HepG2 (cell line): ENCODE results near the gene MED25. TPM values are rescaled to one million over a fixed set of nuclear protein-coding genes. Genes with fewer than 3 reads are reported as not detected.

Experiments
- ATAC-seq: fragments of 200-7000 bp; cut with Tn5 transposase; 3 replicates; pipeline ENCODE4 v1.9.1; 2020; ENCODE audit warnings: mild to moderate bottlenecking, moderate library complexity
- BruUV-seq: library from RNA; stranded (reverse); fragments of 400-500 nt; replicated peaks from 2 replicates; lab custom pipeline; 2021; lab: Mats Ljungman, UMichigan
- CTCF ChIA-PET: fragments of 300-600 bp; formaldehyde crosslinking; extraction: SDS; loops from one replicate; lab custom pipeline; 2021; ENCODE audit warnings: low total read pairs, inconsistent platforms, low intra/inter-chr PET ratio; lab: Yijun Ruan, JAX
- POLR2A ChIA-PET: fragments of 350-600 bp; sonication (Branson Sonifier 250); formaldehyde crosslinking; loops from one replicate; lab custom pipeline; 2020; ENCODE audit warnings: antibody characterized with exemption, inconsistent platforms; lab: Yijun Ruan, JAX
- DNase-seq: peaks from one replicate; pipeline ENCODE4 v3.0.0-alpha.2; 2015; ENCODE audit warnings: low spot score
- FAIRE-seq: peaks from 3 replicates; lab custom pipeline; 2011; peaks lifted over from hg19 to GRCh38; lab: Jason Lieb, UNC
- H2AFZ ChIP-seq: one replicate; pipeline ENCODE4 v1.6.1; 2011; ENCODE audit warnings: low read length, inconsistent platforms
- H3K27ac ChIP-seq: fragments of 300-600 bp; 3 replicates; pipeline ENCODE4 v1.8.0; 2011; ENCODE audit warnings: mixed run types, mild to moderate bottlenecking, mixed read lengths, low read length, inconsistent platforms; ENCODE audit not compliant: insufficient read depth; ENCODE audit errors: extremely low read length
- H3K27me3 ChIP-seq, 2 experiments: fragments of 200-600 bp in 1 of 2; 2 replicates in 1 of 2; 3 replicates in 1 of 2; pipeline versions ENCODE4 v1.6.0 to v1.8.0; 2011; ENCODE audit warnings: low read length in 2 of 2, mild to moderate bottlenecking in 2 of 2, moderate library complexity in 2 of 2, inconsistent platforms in 1 of 2; ENCODE audit not compliant: insufficient read depth in 2 of 2, control insufficient read depth in 1 of 2
- H3K36me3 ChIP-seq, 2 experiments: fragments of 200-600 bp in 1 of 2; replicated peaks in 1 of 2; 2 replicates in 1 of 2; 3 replicates in 1 of 2; pipeline versions ENCODE4 v1.5.1 to v1.8.0; 2011; ENCODE audit warnings: low read length in 2 of 2, inconsistent platforms in 1 of 2; ENCODE audit not compliant: insufficient read depth in 2 of 2, control insufficient read depth in 1 of 2
- H3K4me1 ChIP-seq: 2 replicates; pipeline ENCODE4 v1.5.1; 2012; ENCODE audit warnings: low read length, inconsistent platforms; ENCODE audit not compliant: insufficient read depth
- H3K4me2 ChIP-seq: 2 replicates; pipeline ENCODE4 v1.6.0; 2011; ENCODE audit warnings: low read depth, low read length, inconsistent platforms
- H3K4me3 ChIP-seq, 3 experiments: fragments of 200-600 bp in 1 of 3; sonication (generic), shearing (Covaris generic) in 1 of 3; replicated peaks in 1 of 3; 2 replicates each; pipeline ENCODE4 v1.5.1; 2011 to 2016; ENCODE audit warnings: low read length in 3 of 3, inconsistent platforms in 2 of 3, low read depth in 2 of 3, mild to moderate bottlenecking in 2 of 3, control low read depth in 1 of 3, mixed read lengths in 1 of 3; ENCODE audit not compliant: insufficient read depth in 1 of 3
- H3K79me2 ChIP-seq: one replicate; pipeline ENCODE4 v1.6.1; 2011; ENCODE audit warnings: low read length, inconsistent platforms; ENCODE audit not compliant: insufficient read depth
- H3K9ac ChIP-seq: 2 replicates; pipeline ENCODE4 v1.6.0; 2011; ENCODE audit warnings: mild to moderate bottlenecking, low read depth, low read length, inconsistent platforms; ENCODE audit not compliant: insufficient read depth
- H3K9me3 ChIP-seq: 2 replicates; pipeline ENCODE4 v1.5.1; 2012; ENCODE audit warnings: mild to moderate bottlenecking, low read length
- H4K20me1 ChIP-seq: 2 replicates; pipeline ENCODE4 v1.6.0; 2011; ENCODE audit warnings: inconsistent platforms, mild to moderate bottlenecking, low read length, moderate library complexity; ENCODE audit not compliant: insufficient read depth
- ELF3 ChIP-seq: IDR thresholded peaks from 2 replicates; pipeline ENCODE4 v1.6.1; 2016; ENCODE audit warnings: missing genetic modification reagents, missing compliant biosample characterization
- MTF1 ChIP-seq: sonication (generic); formaldehyde crosslinking; IDR thresholded peaks from 2 replicates; pipeline ENCODE4 v1.5.0; 2020; ENCODE audit warnings: missing genetic modification reagents
- SRSF1 ChIP-seq: fragments of 200-400 bp; formaldehyde crosslinking; optimal IDR thresholded peaks from 2 replicates; pipeline ENCODE3; 2017; ENCODE audit warnings: mild to moderate bottlenecking, low read depth, low read length, moderate library complexity
- ZNF724P ChIP-seq: sonication (generic); formaldehyde crosslinking; IDR thresholded peaks from 2 replicates; pipeline ENCODE4 v1.8.0; 2022; ENCODE audit warnings: missing genetic modification reagents, borderline replicate concordance
- WGBS: methylation state at CpG from one replicate; pipeline ENCODE4 v1.1.6; 2017; ENCODE audit warnings: low lambda C conversion rate; 5-methylcytosine and 5-hydroxymethylcytosine counted together
- in situ Hi-C: cut with HindIII; loops from 2 replicates; pipeline ENCODE4 v1.10.0; 2017; ENCODE audit warnings: low pct_unique_long_range_greater_than_20kb; ENCODE audit not compliant: extremely low pct_ligation_motif_present
- intact Hi-C: fragments of 100-400 bp; cut with micrococcal nuclease; formaldehyde crosslinking; loops from one replicate; pipeline ENCODE4 v1.10.0; 2022; ENCODE audit not compliant: unreplicated experiment
- polyA plus RNA-seq, 8 experiments: library from polyadenylated mRNA; depleted of rRNA in 3 of 8; stranded (reverse) in 7 of 8; unstranded in 1 of 8; fragments of >200 nt; fragmentation: Illumina TruSeq in 4 of 8; extraction: Trizol in 4 of 8; gene quantifications; 2 replicates each; pipeline versions ENCODE4 v1.2.1 to v1.2.3, GENCODE V29; 2011 to 2016; ENCODE audit warnings: low read depth in 4 of 8, missing spikeins in 1 of 8, mixed read lengths in 1 of 8; ENCODE audit not compliant: insufficient read depth in 1 of 8
- total RNA-seq, 5 experiments: library from RNA; depleted of rRNA; stranded (reverse); fragments of >200 nt; fragmentation: Illumina TruSeq; extraction: Trizol; gene quantifications; 2 replicates each; pipeline ENCODE4 v1.2.3, GENCODE V29; 2016; ENCODE audit warnings: low read depth in 1 of 5
- TF ChIP-seq, protein P1 (sequence below): sonication (generic); formaldehyde crosslinking; IDR thresholded peaks from 2 replicates; pipeline ENCODE4 v1.4.0; 2020; ENCODE audit warnings: missing genetic modification reagents
- TF ChIP-seq, protein P2 (sequence below): sonication (generic); formaldehyde crosslinking; IDR thresholded peaks from 2 replicates; pipeline ENCODE4 v1.4.0; 2020; ENCODE audit warnings: mild to moderate bottlenecking, low read depth, missing genetic modification reagents
- TF ChIP-seq, protein P3 (sequence below): sonication (generic); formaldehyde crosslinking; IDR thresholded peaks from 2 replicates; pipeline ENCODE4 v1.4.0; 2020; ENCODE audit warnings: missing genetic modification reagents

Gene MED25
- total and polyA plus RNA-seq, 2 of the 13 experiments (the other 11 are each of a cell fraction or from before 2014, with no cell fraction given) = 11.1 to 15.1 TPM

GRCh38 chr19:49851456-49852259 is 33.6 kb downstream of the MED25 start (continued):
- TF ChIP-seq, protein P1, sequence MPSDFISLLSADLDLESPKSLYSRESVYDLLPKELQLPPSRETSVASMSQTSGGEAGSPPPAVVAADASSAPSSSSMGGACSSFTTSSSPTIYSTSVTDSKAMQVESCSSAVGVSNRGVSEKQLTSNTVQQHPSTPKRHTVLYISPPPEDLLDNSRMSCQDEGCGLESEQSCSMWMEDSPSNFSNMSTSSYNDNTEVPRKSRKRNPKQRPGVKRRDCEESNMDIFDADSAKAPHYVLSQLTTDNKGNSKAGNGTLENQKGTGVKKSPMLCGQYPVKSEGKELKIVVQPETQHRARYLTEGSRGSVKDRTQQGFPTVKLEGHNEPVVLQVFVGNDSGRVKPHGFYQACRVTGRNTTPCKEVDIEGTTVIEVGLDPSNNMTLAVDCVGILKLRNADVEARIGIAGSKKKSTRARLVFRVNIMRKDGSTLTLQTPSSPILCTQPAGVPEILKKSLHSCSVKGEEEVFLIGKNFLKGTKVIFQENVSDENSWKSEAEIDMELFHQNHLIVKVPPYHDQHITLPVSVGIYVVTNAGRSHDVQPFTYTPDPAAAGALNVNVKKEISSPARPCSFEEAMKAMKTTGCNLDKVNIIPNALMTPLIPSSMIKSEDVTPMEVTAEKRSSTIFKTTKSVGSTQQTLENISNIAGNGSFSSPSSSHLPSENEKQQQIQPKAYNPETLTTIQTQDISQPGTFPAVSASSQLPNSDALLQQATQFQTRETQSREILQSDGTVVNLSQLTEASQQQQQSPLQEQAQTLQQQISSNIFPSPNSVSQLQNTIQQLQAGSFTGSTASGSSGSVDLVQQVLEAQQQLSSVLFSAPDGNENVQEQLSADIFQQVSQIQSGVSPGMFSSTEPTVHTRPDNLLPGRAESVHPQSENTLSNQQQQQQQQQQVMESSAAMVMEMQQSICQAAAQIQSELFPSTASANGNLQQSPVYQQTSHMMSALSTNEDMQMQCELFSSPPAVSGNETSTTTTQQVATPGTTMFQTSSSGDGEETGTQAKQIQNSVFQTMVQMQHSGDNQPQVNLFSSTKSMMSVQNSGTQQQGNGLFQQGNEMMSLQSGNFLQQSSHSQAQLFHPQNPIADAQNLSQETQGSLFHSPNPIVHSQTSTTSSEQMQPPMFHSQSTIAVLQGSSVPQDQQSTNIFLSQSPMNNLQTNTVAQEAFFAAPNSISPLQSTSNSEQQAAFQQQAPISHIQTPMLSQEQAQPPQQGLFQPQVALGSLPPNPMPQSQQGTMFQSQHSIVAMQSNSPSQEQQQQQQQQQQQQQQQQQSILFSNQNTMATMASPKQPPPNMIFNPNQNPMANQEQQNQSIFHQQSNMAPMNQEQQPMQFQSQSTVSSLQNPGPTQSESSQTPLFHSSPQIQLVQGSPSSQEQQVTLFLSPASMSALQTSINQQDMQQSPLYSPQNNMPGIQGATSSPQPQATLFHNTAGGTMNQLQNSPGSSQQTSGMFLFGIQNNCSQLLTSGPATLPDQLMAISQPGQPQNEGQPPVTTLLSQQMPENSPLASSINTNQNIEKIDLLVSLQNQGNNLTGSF (CRISPR knock-in tag) = 0 out of 2 replicates have a peak, but pooled peaks have one; percentile 31
- TF ChIP-seq, all 625 proteins: peak for 19

DNA sequence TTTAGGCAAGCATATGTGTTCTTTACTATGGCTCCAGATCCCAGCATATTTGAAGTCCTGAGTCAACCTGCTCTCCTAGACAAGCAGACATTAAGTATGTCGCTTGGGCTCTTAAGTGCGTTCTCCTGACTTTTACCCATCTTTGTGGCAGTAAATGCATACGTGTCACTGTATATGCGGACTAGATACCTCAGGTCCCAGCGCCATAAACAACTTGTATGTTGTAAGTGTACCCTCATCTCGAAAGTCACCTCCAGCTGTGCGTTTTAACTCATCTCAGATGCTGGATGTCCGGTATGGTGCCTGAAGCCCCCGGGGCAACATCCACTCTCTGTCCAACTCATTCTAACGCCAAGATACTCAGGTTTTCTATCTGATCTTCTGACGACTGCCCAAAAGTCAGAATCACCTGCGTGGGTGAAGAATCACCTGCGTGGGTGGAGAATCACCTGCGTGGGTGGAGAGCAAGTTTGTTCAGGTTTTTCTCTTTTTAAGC is 34.6 kb downstream of the MED25 start:
- peaks cover 25 to 36% of the 10 kb centered on the region in 2 experiments; a peak in 4 of 5 replicates for H3K36me3 ChIP-seq
- TSS peak; percentile 70 for BruUV-seq
- H3K27ac ChIP-seq = no peak overlapping the region
- H4K20me1 ChIP-seq = peaks cover 23% of the 10 kb centered on the region
- DNase-seq (no peak), FAIRE-seq (peak; percentile 4), ATAC-seq (no peak)
- no peaks in the 10 kb centered on the region; a peak in 1 of 5 replicates for H3K27me3 ChIP-seq
- ChIA-PET POLR2A (interaction anchor here (0.6 to 3.1 kb wide), 3 partner anchors 9 to 17 kb away, joined by 3 to 29 read pairs (median 24); no protein-coding TSS in a partner anchor), CTCF (no interaction called here)
- TF ChIP-seq, protein P2, sequence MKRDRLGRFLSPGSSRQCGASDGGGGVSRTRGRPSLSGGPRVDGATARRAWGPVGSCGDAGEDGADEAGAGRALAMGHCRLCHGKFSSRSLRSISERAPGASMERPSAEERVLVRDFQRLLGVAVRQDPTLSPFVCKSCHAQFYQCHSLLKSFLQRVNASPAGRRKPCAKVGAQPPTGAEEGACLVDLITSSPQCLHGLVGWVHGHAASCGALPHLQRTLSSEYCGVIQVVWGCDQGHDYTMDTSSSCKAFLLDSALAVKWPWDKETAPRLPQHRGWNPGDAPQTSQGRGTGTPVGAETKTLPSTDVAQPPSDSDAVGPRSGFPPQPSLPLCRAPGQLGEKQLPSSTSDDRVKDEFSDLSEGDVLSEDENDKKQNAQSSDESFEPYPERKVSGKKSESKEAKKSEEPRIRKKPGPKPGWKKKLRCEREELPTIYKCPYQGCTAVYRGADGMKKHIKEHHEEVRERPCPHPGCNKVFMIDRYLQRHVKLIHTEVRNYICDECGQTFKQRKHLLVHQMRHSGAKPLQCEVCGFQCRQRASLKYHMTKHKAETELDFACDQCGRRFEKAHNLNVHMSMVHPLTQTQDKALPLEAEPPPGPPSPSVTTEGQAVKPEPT (CRISPR knock-in tag) = no peak
- TF ChIP-seq, protein P3, sequence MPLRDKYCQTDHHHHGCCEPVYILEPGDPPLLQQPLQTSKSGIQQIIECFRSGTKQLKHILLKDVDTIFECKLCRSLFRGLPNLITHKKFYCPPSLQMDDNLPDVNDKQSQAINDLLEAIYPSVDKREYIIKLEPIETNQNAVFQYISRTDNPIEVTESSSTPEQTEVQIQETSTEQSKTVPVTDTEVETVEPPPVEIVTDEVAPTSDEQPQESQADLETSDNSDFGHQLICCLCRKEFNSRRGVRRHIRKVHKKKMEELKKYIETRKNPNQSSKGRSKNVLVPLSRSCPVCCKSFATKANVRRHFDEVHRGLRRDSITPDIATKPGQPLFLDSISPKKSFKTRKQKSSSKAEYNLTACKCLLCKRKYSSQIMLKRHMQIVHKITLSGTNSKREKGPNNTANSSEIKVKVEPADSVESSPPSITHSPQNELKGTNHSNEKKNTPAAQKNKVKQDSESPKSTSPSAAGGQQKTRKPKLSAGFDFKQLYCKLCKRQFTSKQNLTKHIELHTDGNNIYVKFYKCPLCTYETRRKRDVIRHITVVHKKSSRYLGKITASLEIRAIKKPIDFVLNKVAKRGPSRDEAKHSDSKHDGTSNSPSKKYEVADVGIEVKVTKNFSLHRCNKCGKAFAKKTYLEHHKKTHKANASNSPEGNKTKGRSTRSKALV = no peak
- TF ChIP-seq ZNF724P (CRISPR knock-in tag) (no peak), SRSF1 (no peak), MTF1 (CRISPR knock-in tag) (no peak), ELF3 (no peak)
- no peaks in the 10 kb centered on the region for H3K9me3 ChIP-seq
- peaks cover 30% of the 10 kb centered on the region for H3K4me1 ChIP-seq
- intact Hi-C loops (no loop called here), in situ Hi-C loops (no loop called here)
- H3K4me2 ChIP-seq = peak overlapping the region; percentile 89
- WGBS = 78% methylated on average over 14 of the region's 14 CpGs
- peak overlapping the region; percentile 57 for H3K9ac ChIP-seq
- peak overlapping the region; percentile 89 to 93 (median 90) for H3K4me3 ChIP-seq
- no peak overlapping the region for H2AFZ ChIP-seq
- H3K79me2 ChIP-seq = peaks cover 24% of the 10 kb centered on the region
